Measurements from ENCODE around the gene TRIO.

GRCh38 chr5:14286007-14286406, 142.9 kb downstream of the TRIO start:
- TF ChIP-seq HDGF (IDR thresholded peaks at IDR 0.05; ENCODE audit: borderline replicate concordance) (no peak), SUZ12 (IDR thresholded peaks at IDR 0.05) (no peak), FOXM1 (IDR thresholded peaks at IDR 0.05; ENCODE audit: borderline replicate concordance) (no peak), BHLHE40 (IDR thresholded peaks at IDR 0.05; ENCODE audit: borderline replicate concordance) (no peak), L3MBTL2 (conservative IDR thresholded peaks at IDR 0.05) (no peak), CTBP1 (IDR thresholded peaks at IDR 0.05; ENCODE audit: borderline replicate concordance) (no peak), ARNT (IDR thresholded peaks at IDR 0.05) (no peak), SP1 (IDR thresholded peaks at IDR 0.05) (no peak), ZNF384 (IDR thresholded peaks at IDR 0.05) (no peak)
